B cell (primary cell): Measurements from ENCODE around the gene OR2B6.

Source experiments
- EZH2 ChIP-seq: IDR thresholded peaks from 2 replicates; pipeline ENCODE4 v1.6.1; 2012; ENCODE audit warnings: borderline replicate concordance, low read depth, mild to moderate bottlenecking, moderate library complexity, low read length; ENCODE audit not compliant: insufficient read depth, poor library complexity, severe bottlenecking
- TF ChIP-seq, protein P1 (sequence below): fragments of 200-600 bp; IDR thresholded peaks from one replicate; pipeline ENCODE4 v1.8.0; 2022; ENCODE audit warnings: antibody characterized with exemption, mild to moderate bottlenecking

GRCh38 chr6:27940766-27941165 lies 16.3 kb upstream of the OR2B6 start:
- TF ChIP-seq, protein P1, sequence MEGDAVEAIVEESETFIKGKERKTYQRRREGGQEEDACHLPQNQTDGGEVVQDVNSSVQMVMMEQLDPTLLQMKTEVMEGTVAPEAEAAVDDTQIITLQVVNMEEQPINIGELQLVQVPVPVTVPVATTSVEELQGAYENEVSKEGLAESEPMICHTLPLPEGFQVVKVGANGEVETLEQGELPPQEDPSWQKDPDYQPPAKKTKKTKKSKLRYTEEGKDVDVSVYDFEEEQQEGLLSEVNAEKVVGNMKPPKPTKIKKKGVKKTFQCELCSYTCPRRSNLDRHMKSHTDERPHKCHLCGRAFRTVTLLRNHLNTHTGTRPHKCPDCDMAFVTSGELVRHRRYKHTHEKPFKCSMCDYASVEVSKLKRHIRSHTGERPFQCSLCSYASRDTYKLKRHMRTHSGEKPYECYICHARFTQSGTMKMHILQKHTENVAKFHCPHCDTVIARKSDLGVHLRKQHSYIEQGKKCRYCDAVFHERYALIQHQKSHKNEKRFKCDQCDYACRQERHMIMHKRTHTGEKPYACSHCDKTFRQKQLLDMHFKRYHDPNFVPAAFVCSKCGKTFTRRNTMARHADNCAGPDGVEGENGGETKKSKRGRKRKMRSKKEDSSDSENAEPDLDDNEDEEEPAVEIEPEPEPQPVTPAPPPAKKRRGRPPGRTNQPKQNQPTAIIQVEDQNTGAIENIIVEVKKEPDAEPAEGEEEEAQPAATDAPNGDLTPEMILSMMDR, result no peak
- no peak for TF ChIP-seq EZH2
